B cell (primary cell): Measurements from ENCODE around the gene ARL5B. TPM values are rescaled to one million over a fixed set of nuclear protein-coding genes. Genes with fewer than 3 reads are reported as not detected.

Source experiments
- ATAC-seq: fragments of 200-7000 bp; cut with Tn5 transposase; one replicate; pipeline ENCODE4 v1.10.0; 2021; ENCODE audit warnings: low read depth, mild to moderate bottlenecking, moderate number of reproducible peaks, moderate library complexity
- CTCF ChIA-PET: fragments of 350-600 bp; sonication (Branson Sonifier 250); formaldehyde crosslinking; loops from one replicate; lab custom pipeline; 2021; ENCODE audit warnings: antibody characterized with exemption, inconsistent platforms; lab: Charles Lee
- POLR2A ChIA-PET: fragments of 350-600 bp; sonication (Branson Sonifier 250); formaldehyde crosslinking; loops from one replicate; lab custom pipeline; 2021; ENCODE audit warnings: antibody characterized with exemption; lab: Charles Lee
- DNase-seq: peaks from one replicate; pipeline ENCODE4 v3.0.0; 2013
- H2AFZ ChIP-seq: 2 replicates; pipeline ENCODE4 v1.6.1; 2012; ENCODE audit warnings: mild to moderate bottlenecking, low read depth, low read length; ENCODE audit not compliant: insufficient read depth, poor library complexity, severe bottlenecking
- H3K27ac ChIP-seq, 2 donors: 1 replicate in 1 of 2; 2 replicates in 1 of 2; pipeline ENCODE4 v1.5.1; 2012 to 2013; ENCODE audit warnings: low read length in 2 of 2, mild to moderate bottlenecking in 2 of 2, moderate library complexity in 1 of 2
- H3K27me3 ChIP-seq, 4 experiments: fragments of 200-600 bp in 1 of 4; sonication (generic) in 1 of 4; replicated peaks in 1 of 4; 1 replicate in 2 of 4; 2 replicates in 2 of 4; pipeline versions ENCODE4 v1.6.1 to v1.7.0; 2013 to 2016; ENCODE audit warnings: low read length in 3 of 4, mild to moderate bottlenecking in 2 of 4, mixed read lengths in 1 of 4, moderate library complexity in 1 of 4; ENCODE audit not compliant: insufficient read depth in 4 of 4, control insufficient read depth in 3 of 4; ENCODE audit errors: control extremely low read depth in 1 of 4
- H3K36me3 ChIP-seq, 2 experiments: replicated peaks in 1 of 2; 1 replicate in 1 of 2; 2 replicates in 1 of 2; pipeline versions ENCODE4 v1.6.1 to v1.7.1; 2013; ENCODE audit warnings: low read length in 1 of 2; ENCODE audit not compliant: insufficient read depth in 2 of 2, control insufficient read depth in 1 of 2; ENCODE audit errors: control extremely low read depth in 1 of 2, extremely low read depth in 1 of 2
- H3K4me1 ChIP-seq, 2 donors: fragments of 200-600 bp in 1 of 2; sonication (generic) in 1 of 2; 1 replicate in 1 of 2; 2 replicates in 1 of 2; pipeline versions ENCODE4 v1.5.1 to v1.6.1; 2013 to 2017; ENCODE audit warnings: low read length in 2 of 2; ENCODE audit not compliant: control insufficient read depth in 2 of 2, insufficient read depth in 2 of 2
- H3K4me2 ChIP-seq: replicated peaks from 2 replicates; pipeline ENCODE3; 2012; ENCODE audit warnings: mild to moderate bottlenecking, low read depth, low read length; ENCODE audit not compliant: poor library complexity, severe bottlenecking
- H3K4me3 ChIP-seq, 5 experiments: fragments of 200-600 bp in 1 of 5; sonication (generic) in 1 of 5; 1 replicate in 3 of 5; 2 replicates in 2 of 5; pipeline versions ENCODE4 v1.5.1 to v1.7.0; 2011 to 2016; ENCODE audit warnings: low read length in 4 of 5, mild to moderate bottlenecking in 4 of 5, low read depth in 2 of 5, control low read depth in 1 of 5, moderate library complexity in 1 of 5; ENCODE audit not compliant: insufficient read depth in 1 of 5; ENCODE audit errors: control extremely low read depth in 1 of 5, extremely low read depth in 1 of 5
- H3K79me2 ChIP-seq: fragments of 200-600 bp; sonication (generic); one replicate; pipeline ENCODE4 v1.6.0; 2016; ENCODE audit warnings: low read length; ENCODE audit not compliant: control insufficient read depth, insufficient read depth
- H3K9ac ChIP-seq: fragments of 200-600 bp; sonication (generic); 2 replicates; pipeline ENCODE4 v1.6.1; 2017; ENCODE audit warnings: mild to moderate bottlenecking, low read length, moderate library complexity
- H3K9me3 ChIP-seq, 3 donors: one replicate each; pipeline versions ENCODE4 v1.6.1 to v1.7.1; 2013; ENCODE audit warnings: low read length in 2 of 3; ENCODE audit not compliant: control insufficient read depth in 2 of 3, insufficient read depth in 1 of 3; ENCODE audit errors: control extremely low read depth in 1 of 3
- H4K20me1 ChIP-seq: 2 replicates; pipeline ENCODE4 v1.6.0; 2012; ENCODE audit warnings: mild to moderate bottlenecking, low read length; ENCODE audit not compliant: insufficient read depth, control insufficient read depth, poor library complexity, severe bottlenecking
- H3K27ac Mint-ChIP-seq: one replicate; pipeline ENCODE4 v1.8.0; 2021; ENCODE audit warnings: mixed read lengths
- H3K27me3 Mint-ChIP-seq: one replicate; pipeline ENCODE4 v1.8.0; 2021; ENCODE audit warnings: mixed read lengths
- H3K4me1 Mint-ChIP-seq: one replicate; pipeline ENCODE4 v1.8.0; 2021; ENCODE audit warnings: mixed read lengths
- H3K4me3 Mint-ChIP-seq: one replicate; pipeline ENCODE4 v1.8.0; 2021; ENCODE audit warnings: mixed read lengths
- H3K9me3 Mint-ChIP-seq: one replicate; pipeline ENCODE4 v1.8.0; 2022; ENCODE audit warnings: mixed read lengths; ENCODE audit not compliant: insufficient read depth
- EZH2 ChIP-seq: IDR thresholded peaks from 2 replicates; pipeline ENCODE4 v1.6.1; 2012; ENCODE audit warnings: borderline replicate concordance, low read depth, mild to moderate bottlenecking, moderate library complexity, low read length; ENCODE audit not compliant: insufficient read depth, poor library complexity, severe bottlenecking
- WGBS: methylation state at CpG from one replicate; pipeline ENCODE4 v1.1.5; 2013; ENCODE audit warnings: missing lambda C conversion rate; ENCODE audit not compliant: insufficient coverage; 5-methylcytosine and 5-hydroxymethylcytosine counted together
- intact Hi-C: fragments of 100-400 bp; cut with micrococcal nuclease; formaldehyde crosslinking; loops from one replicate; pipeline ENCODE4 v1.10.0; 2022
- polyA plus RNA-seq: library from polyadenylated mRNA; depleted of rRNA; stranded (reverse); fragments of >200 nt; gene quantifications from 2 replicates; pipeline ENCODE4 v1.2.3, GENCODE V29; 2012
- total RNA-seq, 2 donors: library from RNA; stranded (reverse); fragments of 120-200 nt in 1 of 2; gene quantifications; 1 replicate in 1 of 2; 2 replicates in 1 of 2; pipeline versions ENCODE4 v1.2.3 to v1.2.4, GENCODE V29; 2013 to 2022
- TF ChIP-seq, protein P1 (sequence below): fragments of 200-600 bp; IDR thresholded peaks from one replicate; pipeline ENCODE4 v1.8.0; 2022; ENCODE audit warnings: antibody characterized with exemption, mild to moderate bottlenecking

Gene ARL5B
- total and polyA plus RNA-seq, 2 donors (not counting 1 experiment from before 2014, with no cell fraction given), result 5.2 to 13.4 TPM

DNA sequence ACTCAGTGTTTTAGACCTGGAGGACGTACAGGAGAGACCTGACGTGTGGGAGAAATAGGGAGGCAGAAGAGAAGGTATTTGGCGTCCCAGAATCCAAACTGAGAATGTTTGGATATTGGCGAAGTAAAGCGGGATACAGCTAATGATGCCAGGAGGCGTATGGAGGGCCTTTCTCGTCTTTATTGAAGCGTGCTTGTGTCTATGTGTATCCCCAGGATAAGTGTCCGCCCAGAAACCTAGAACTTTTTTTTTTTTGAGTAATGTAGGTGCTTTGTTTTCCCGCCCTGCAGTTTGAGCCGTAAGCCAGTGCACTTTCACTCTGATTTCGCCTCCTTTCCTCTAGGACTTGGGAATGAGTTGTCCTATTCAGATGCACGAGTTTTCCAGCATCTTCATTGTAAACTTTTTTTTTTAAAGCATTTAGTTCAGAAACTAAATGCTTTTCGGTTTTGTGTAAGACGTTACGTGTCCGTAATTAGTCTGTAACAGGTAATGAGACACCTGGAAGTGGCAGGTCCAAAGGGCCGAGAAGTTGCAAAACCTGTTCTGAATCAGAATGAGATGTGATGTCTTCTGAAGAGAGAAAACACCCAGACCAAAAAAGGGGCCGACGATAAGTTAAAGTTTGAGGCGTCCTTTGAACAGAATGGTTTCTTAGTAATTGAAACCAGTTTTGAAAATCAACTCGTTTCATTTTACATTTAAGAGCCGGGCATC, 746 bp downstream of the ARL5B start:
- H3K4me3 ChIP-seq, result peak overlapping the region; percentile 81 to 96 (median 93)
- peak overlapping the region; percentile 98 for H3K9ac ChIP-seq
- peaks cover 65% of the 10 kb centered on the region for H3K79me2 ChIP-seq
- WGBS, result 0% methylated on average over 9 of the region's 23 CpGs
- Mint-ChIP-seq H3K4me3 (peak overlapping the region; percentile 100), H3K4me1 (peaks cover 42% of the 10 kb centered on the region), H3K27me3 (no peaks in the 10 kb centered on the region), H3K9me3 (no peaks in the 10 kb centered on the region), H3K27ac (peak overlapping the region; percentile 99)
- DNase-seq (no peak), ATAC-seq (no peak)
- TF ChIP-seq, protein P1, sequence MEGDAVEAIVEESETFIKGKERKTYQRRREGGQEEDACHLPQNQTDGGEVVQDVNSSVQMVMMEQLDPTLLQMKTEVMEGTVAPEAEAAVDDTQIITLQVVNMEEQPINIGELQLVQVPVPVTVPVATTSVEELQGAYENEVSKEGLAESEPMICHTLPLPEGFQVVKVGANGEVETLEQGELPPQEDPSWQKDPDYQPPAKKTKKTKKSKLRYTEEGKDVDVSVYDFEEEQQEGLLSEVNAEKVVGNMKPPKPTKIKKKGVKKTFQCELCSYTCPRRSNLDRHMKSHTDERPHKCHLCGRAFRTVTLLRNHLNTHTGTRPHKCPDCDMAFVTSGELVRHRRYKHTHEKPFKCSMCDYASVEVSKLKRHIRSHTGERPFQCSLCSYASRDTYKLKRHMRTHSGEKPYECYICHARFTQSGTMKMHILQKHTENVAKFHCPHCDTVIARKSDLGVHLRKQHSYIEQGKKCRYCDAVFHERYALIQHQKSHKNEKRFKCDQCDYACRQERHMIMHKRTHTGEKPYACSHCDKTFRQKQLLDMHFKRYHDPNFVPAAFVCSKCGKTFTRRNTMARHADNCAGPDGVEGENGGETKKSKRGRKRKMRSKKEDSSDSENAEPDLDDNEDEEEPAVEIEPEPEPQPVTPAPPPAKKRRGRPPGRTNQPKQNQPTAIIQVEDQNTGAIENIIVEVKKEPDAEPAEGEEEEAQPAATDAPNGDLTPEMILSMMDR, result no peak
- TF ChIP-seq EZH2, result no peak
- H3K4me1 ChIP-seq, result peaks cover 25 to 27% of the 10 kb centered on the region in 2 donors
- CTCF ChIA-PET, result interaction anchor here (1.2 kb wide), 1 partner anchor 11 kb away, joined by 4 read pairs; no protein-coding TSS in a partner anchor
- peaks cover 0 to 1% of the 10 kb centered on the region in 2 experiments for H3K36me3 ChIP-seq
- H3K9me3 ChIP-seq, result no peaks in the 10 kb centered on the region
- no peaks in the 10 kb centered on the region for H3K27me3 ChIP-seq
- H4K20me1 ChIP-seq, result peaks cover 12% of the 10 kb centered on the region
- POLR2A ChIA-PET, result interaction anchor here (0.6 to 1.4 kb wide), 4 partner anchors 9 to 1430 kb away, joined by 3 to 4 read pairs (median 4); partner anchors contain the start of gene NSUN6
- peak overlapping the region; percentile 88 for H3K4me2 ChIP-seq
- H3K27ac ChIP-seq, result peak overlapping the region; percentile 99
- intact Hi-C loops, result loop anchor here (1.0 to 10.0 kb wide), 4 partner anchors 9 to 1455 kb away; partner anchors contain the start of genes NSUN6, STAM and TRDMT1
- H2AFZ ChIP-seq, result peak overlapping the region; percentile 89
